Transverse colon (tissue), 4 donors: ENCODE measurements around the gene MAN1B1. TPM values are rescaled to one million over a fixed set of nuclear protein-coding genes. Genes with fewer than 3 reads are reported as not detected.

Source experiments
- DNase-seq: peaks from one replicate; pipeline ENCODE4 v3.0.0-alpha.2; 2019
- H3K27ac ChIP-seq, 4 donors: fragments of 200-600 bp; sonication (generic); 2 replicates each; pipeline ENCODE4 v1.5.1; 2016 to 2018; ENCODE audit warnings: inconsistent platforms in 4 of 4
- H3K27me3 ChIP-seq: fragments of 200-600 bp; sonication (generic); 2 replicates; pipeline ENCODE4 v1.5.1; 2017; ENCODE audit warnings: inconsistent platforms
- H3K36me3 ChIP-seq, 4 donors: fragments of 200-600 bp; sonication (generic); 2 replicates each; pipeline ENCODE4 v1.5.1; 2017 to 2019; ENCODE audit warnings: inconsistent platforms in 4 of 4
- H3K4me1 ChIP-seq, 4 donors: fragments of 200-600 bp; sonication (generic); 2 replicates each; pipeline ENCODE4 v1.5.1; 2017 to 2020; ENCODE audit warnings: inconsistent platforms in 4 of 4
- H3K4me3 ChIP-seq, 4 donors: fragments of 200-600 bp; sonication (generic); 1 replicate in 1 of 4; 2 replicates in 3 of 4; pipeline versions ENCODE4 v1.5.1 to v1.6.1; 2017 to 2019; ENCODE audit warnings: inconsistent platforms in 4 of 4
- H3K9me3 ChIP-seq, 2 donors: fragments of 200-600 bp; sonication (generic); 2 replicates each; pipeline ENCODE4 v1.5.1; 2017 to 2019; ENCODE audit warnings: inconsistent platforms in 2 of 2
- CTCF ChIP-seq, 5 experiments: fragments of 200-600 bp in 3 of 5; fragments of 450-650 bp in 2 of 5; sonication (generic) in 3 of 5; IDR thresholded peaks; 1 replicate in 2 of 5; 2 replicates in 3 of 5; pipeline ENCODE4 v1.5.1; 2016 to 2017; ENCODE audit warnings: antibody characterized with exemption in 5 of 5, inconsistent platforms in 3 of 5, mild to moderate bottlenecking in 2 of 5, moderate library complexity in 1 of 5
- EP300 ChIP-seq: sonication (generic); formaldehyde crosslinking; IDR thresholded peaks from one replicate; pipeline ENCODE4 v1.6.1; 2017; ENCODE audit warnings: antibody characterized with exemption, low read depth
- POLR2A ChIP-seq: fragments of 450-650 bp; IDR thresholded peaks from one replicate; pipeline ENCODE4 v1.6.1; 2016; ENCODE audit warnings: antibody characterized with exemption, mild to moderate bottlenecking, moderate library complexity
- POLR2AphosphoS5 ChIP-seq, 3 donors: sonication (generic); formaldehyde crosslinking; IDR thresholded peaks; one replicate each; pipeline ENCODE4 v1.6.1; 2016; ENCODE audit warnings: antibody characterized with exemption in 3 of 3
- WGBS, 2 donors: methylation state at CpG; one replicate each; pipeline ENCODE4 v1.1.5; 2018; ENCODE audit warnings: low coverage in 1 of 2; 5-methylcytosine and 5-hydroxymethylcytosine counted together
- in situ Hi-C, 4 donors: fragments of 200-750 bp; cut with MboI; loops; one replicate each; pipeline versions ENCODE4 v1.15.0 to v1.15.1; 2017; ENCODE audit warnings: low sequenced_read_pairs in 3 of 4, low pct_ligation_motif_present in 1 of 4, low pct_unique_long_range_greater_than_20kb in 1 of 4
- intact Hi-C: fragments of 100-400 bp; cut with DNase I; formaldehyde crosslinking; loops from one replicate; pipeline ENCODE4 v1.15.1; 2023; ENCODE audit warnings: low total_unique reads
- total RNA-seq, 4 donors: library from RNA; depleted of rRNA; stranded (reverse); fragments of >200 nt; gene quantifications; one replicate each; pipeline ENCODE4 v1.1.0, GENCODE V29; 2016

MAN1B1 gene
- total RNA-seq, 4 donors from 2014 or later = 56.5 to 106 (median 70.0) TPM

- peaks cover 0 to 4% (median 0%) of the 10 kb centered on the region in 4 donors for H3K4me1 ChIP-seq
- H3K27me3 ChIP-seq = peaks cover 90% of the 10 kb centered on the region
- H3K4me3 ChIP-seq = no peak overlapping the region
- no peak overlapping the region for H3K27ac ChIP-seq
- in situ Hi-C loops = no loop called here
- no peak for TF ChIP-seq EP300
- TF ChIP-seq CTCF (IDR thresholded peaks at IDR 0.05) = no peak
- no peak for DNase-seq
- WGBS, 2 donors = 55% methylated on average over 26 of the region's 26 CpGs; no CpG with 5 or more reads in 1 of the 2 donors
- intact Hi-C loops = no loop called here
- H3K9me3 ChIP-seq = no peaks in the 10 kb centered on the region
- no peaks in the 10 kb centered on the region for H3K36me3 ChIP-seq
Measured at GRCh38 chr9:137140151-137141012, 53.6 kb downstream of the MAN1B1 start.

GRCh38 chr9:137141050-137141810, 54.4 kb downstream of the MAN1B1 start:
- TF ChIP-seq CTCF (IDR thresholded peaks at IDR 0.05) (no peak), EP300 (no peak), POLR2AphosphoS5 (IDR thresholded peaks at IDR 0.05) (no peak), POLR2A (no peak)
- no peak overlapping the region for H3K4me3 ChIP-seq
- H3K36me3 ChIP-seq = no peaks in the 10 kb centered on the region
- in situ Hi-C loops (no loop called here), intact Hi-C loops (no loop called here)
- H3K4me1 ChIP-seq = peaks cover 0 to 4% (median 0%) of the 10 kb centered on the region in 4 donors
- no peaks in the 10 kb centered on the region for H3K9me3 ChIP-seq
- WGBS, 2 donors = 69% methylated on average over 17 of the region's 17 CpGs; no CpG with 5 or more reads in 1 of the 2 donors
- no peak for DNase-seq
- H3K27me3 ChIP-seq = peaks cover 90% of the 10 kb centered on the region
- H3K27ac ChIP-seq = no peak overlapping the region

- WGBS, 2 donors = 70 to 83% methylated on average over 1 to 24 of the region's 24 CpGs
- peaks cover 0 to 4% (median 0%) of the 10 kb centered on the region in 4 donors for H3K4me1 ChIP-seq
- no peak overlapping the region for H3K27ac ChIP-seq
- no peaks in the 10 kb centered on the region for H3K36me3 ChIP-seq
- peaks cover 84% of the 10 kb centered on the region for H3K27me3 ChIP-seq
- H3K9me3 ChIP-seq = no peaks in the 10 kb centered on the region
- TF ChIP-seq CTCF (IDR thresholded peaks at IDR 0.05) = no peak
- DNase-seq = no peak
- intact Hi-C loops = no loop called here
- H3K4me3 ChIP-seq = no peak overlapping the region
- in situ Hi-C loops = no loop called here
Measured at GRCh38 chr9:137141976-137142936, 55.5 kb downstream of the MAN1B1 start.

GRCh38 chr9:137143459-137143858, 56.7 kb downstream of the MAN1B1 start:
- Histone ChIP-seq H3K27ac (no peak overlapping the region), H3K4me1 (peaks cover 0 to 4% (median 0%) of the 10 kb centered on the region in 4 donors), H3K4me3 (no peak overlapping the region), H3K9me3 (no peaks in the 10 kb centered on the region), H3K36me3 (no peaks in the 10 kb centered on the region), H3K27me3 (peaks cover 82% of the 10 kb centered on the region)
- intact Hi-C loops (no loop called here), in situ Hi-C loops (no loop called here)
- no peak for TF ChIP-seq POLR2AphosphoS5 (IDR thresholded peaks at IDR 0.05)
- TF ChIP-seq POLR2A = no peak
- TF ChIP-seq EP300 = no peak
- no peak for TF ChIP-seq CTCF (IDR thresholded peaks at IDR 0.05)
- no peak for DNase-seq
- 57% methylated on average over 4 of the region's 4 CpGs; no CpG with 5 or more reads in 1 of the 2 donors for WGBS, 2 donors
